Measurements from ENCODE around the gene GLT1D1. TPM values are rescaled to one million over a fixed set of nuclear protein-coding genes. Genes with fewer than 3 reads are reported as not detected.

GLT1D1 gene
- total RNA-seq, 4 donors from 2014 or later = 0.19 to 0.75 (median 0.62) TPM; not detected in 1

GRCh38 chr12:128876559-128876958 lies 23.3 kb downstream of the GLT1D1 start:
- H3K9me3 ChIP-seq = peaks cover 0 to 30% (median 3%) of the 10 kb centered on the region in 3 donors
- no peak overlapping the region for H3K4me3 ChIP-seq
- no peak for TF ChIP-seq POLR2A (IDR thresholded peaks at IDR 0.05)
- no peak for TF ChIP-seq CTCF (IDR thresholded peaks at IDR 0.05)
- H3K4me1 ChIP-seq = no peaks in the 10 kb centered on the region
- intact Hi-C loops (cut with DNase I) = no loop called here
- no peak overlapping the region for H3K27ac ChIP-seq
- WGBS, 2 donors = 56 to 69% methylated on average over 2 of the region's 2 CpGs
- no peaks in the 10 kb centered on the region for H3K27me3 ChIP-seq
- DNase-seq = no peak
- H3K36me3 ChIP-seq = no peaks in the 10 kb centered on the region

- WGBS, 2 donors = 65 to 68% methylated on average over 4 of the region's 4 CpGs
Measured at GRCh38 chr12:128879898-128880764, 26.9 kb downstream of the GLT1D1 start.

GRCh38 chr12:128891856-128892255 lies 38.6 kb downstream of the GLT1D1 start:
- intact Hi-C loops (cut with DNase I) = no loop called here
- Histone ChIP-seq H3K4me1 (no peaks in the 10 kb centered on the region), H3K27me3 (no peaks in the 10 kb centered on the region), H3K27ac (no peak overlapping the region), H3K4me3 (no peak overlapping the region), H3K9me3 (no peaks in the 10 kb centered on the region), H3K36me3 (no peaks in the 10 kb centered on the region)
- DNase-seq = no peak
- TF ChIP-seq POLR2A (IDR thresholded peaks at IDR 0.05) (no peak), CTCF (IDR thresholded peaks at IDR 0.05) (no peak)
- WGBS, 2 donors = 69% methylated on average over 6 of the region's 6 CpGs

More at GRCh38 chr12:128879898-128880764, 26.9 kb downstream of the GLT1D1 start:
- intact Hi-C loops (cut with DNase I) = no loop called here
- Histone ChIP-seq H3K27ac (no peak overlapping the region), H3K9me3 (peaks cover 0 to 28% (median 3%) of the 10 kb centered on the region in 3 donors), H3K4me3 (no peak overlapping the region), H3K36me3 (no peaks in the 10 kb centered on the region), H3K4me1 (no peaks in the 10 kb centered on the region), H3K27me3 (no peaks in the 10 kb centered on the region)
- TF ChIP-seq CTCF (IDR thresholded peaks at IDR 0.05) (no peak), POLR2A (IDR thresholded peaks at IDR 0.05) (no peak)
- DNase-seq = no peak

GRCh38 chr12:128903236-128903635 lies 50.0 kb downstream of the GLT1D1 start:
- intact Hi-C loops (cut with DNase I) = no loop called here
- Histone ChIP-seq H3K27ac (no peak overlapping the region), H3K27me3 (no peaks in the 10 kb centered on the region), H3K36me3 (no peaks in the 10 kb centered on the region), H3K4me3 (no peak overlapping the region), H3K4me1 (no peaks in the 10 kb centered on the region), H3K9me3 (no peaks in the 10 kb centered on the region)
- 66 to 84% methylated on average over 5 to 6 of the region's 7 CpGs for WGBS, 2 donors
- TF ChIP-seq CTCF (IDR thresholded peaks at IDR 0.05) (no peak), POLR2A (IDR thresholded peaks at IDR 0.05) (no peak)
- no peak for DNase-seq

- H3K36me3 ChIP-seq = no peaks in the 10 kb centered on the region
- H3K27me3 ChIP-seq = no peaks in the 10 kb centered on the region
- no peaks in the 10 kb centered on the region for H3K4me1 ChIP-seq
- intact Hi-C loops (cut with DNase I) = no loop called here
- no peak for TF ChIP-seq CTCF (IDR thresholded peaks at IDR 0.05)
- no peak for TF ChIP-seq POLR2A (IDR thresholded peaks at IDR 0.05)
- DNase-seq = no peak
- no peak overlapping the region for H3K4me3 ChIP-seq
- 52 to 58% methylated on average over 12 of the region's 13 CpGs for WGBS, 2 donors
- H3K27ac ChIP-seq = no peak overlapping the region
- H3K9me3 ChIP-seq = no peaks in the 10 kb centered on the region
Measured at GRCh38 chr12:128905003-128905544, 51.8 kb downstream of the GLT1D1 start.

Data from esophagus squamous epithelium (tissue), 5 donors.